Measurements from ENCODE around the gene SLAMF7.

SLAMF7 gene

DNA sequence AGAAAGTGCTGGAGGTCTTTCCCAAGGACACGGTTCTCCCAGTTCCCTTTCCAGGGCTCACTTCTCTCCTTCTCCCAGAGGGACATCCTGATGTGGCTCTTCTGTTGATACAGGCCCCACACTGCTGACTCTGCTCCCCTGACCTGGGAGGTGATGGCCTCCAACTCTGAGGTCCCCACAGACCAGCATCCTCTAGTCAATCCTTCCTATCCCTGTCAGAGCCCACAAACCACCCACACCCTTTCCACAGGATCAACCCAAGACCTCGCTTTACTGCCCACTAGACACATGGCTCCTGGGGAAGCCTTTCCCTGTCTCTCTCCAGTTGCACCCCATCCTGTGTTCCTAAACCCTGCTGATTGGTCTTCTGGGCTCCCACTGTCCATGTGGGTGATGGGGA is 11.6 kb downstream of the SLAMF7 start:
- no peak for DNase-seq (ENCODE audit: low read depth)
- TF ChIP-seq CTCF (conservative IDR thresholded peaks at IDR 0.05; ENCODE audit: low read depth, low read length) = no peak
- no peak overlapping the region for H3K4me3 ChIP-seq (ENCODE audit: low read length)

DNA sequence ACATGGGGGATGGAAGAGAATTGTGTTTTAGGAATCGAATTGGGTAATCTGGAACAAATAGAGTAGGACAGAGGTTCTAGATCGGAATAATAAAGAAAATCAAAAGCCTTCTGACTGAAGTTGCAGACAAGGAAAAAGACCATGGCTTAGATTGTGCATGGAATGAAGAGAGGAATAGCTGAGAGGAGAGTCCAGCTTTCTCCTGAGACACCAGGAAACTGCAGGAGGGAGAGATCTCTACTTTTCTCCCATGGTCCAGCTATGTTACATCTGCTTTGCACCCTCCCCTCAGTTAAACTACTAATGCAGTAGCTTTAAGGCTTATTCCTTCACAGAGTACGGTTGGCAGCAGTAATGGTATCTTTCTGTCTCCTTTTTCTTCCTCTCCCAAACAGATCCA is 13.4 kb downstream of the SLAMF7 start:
- DNase-seq (ENCODE audit: low read depth) = no peak
- no peak for TF ChIP-seq CTCF (conservative IDR thresholded peaks at IDR 0.05; ENCODE audit: low read depth, low read length)

GRCh38 chr1:160752924-160753323 is 13.9 kb downstream of the SLAMF7 start:
- DNase-seq (ENCODE audit: low read depth) = no peak
- no peak overlapping the region for H3K4me3 ChIP-seq (ENCODE audit: low read length)
- TF ChIP-seq CTCF (conservative IDR thresholded peaks at IDR 0.05; ENCODE audit: low read depth, low read length) = no peak

More for the DNA sequence above, 13.4 kb downstream of the SLAMF7 start:
- H3K4me3 ChIP-seq (ENCODE audit: low read length) = no peak overlapping the region

GRCh38 chr1:160753594-160753993 is 14.5 kb downstream of the SLAMF7 start:
- TF ChIP-seq CTCF (conservative IDR thresholded peaks at IDR 0.05; ENCODE audit: low read depth, low read length) = no peak
- no peak overlapping the region for H3K4me3 ChIP-seq (ENCODE audit: low read length)
- DNase-seq (ENCODE audit: low read depth) = no peak

DNA sequence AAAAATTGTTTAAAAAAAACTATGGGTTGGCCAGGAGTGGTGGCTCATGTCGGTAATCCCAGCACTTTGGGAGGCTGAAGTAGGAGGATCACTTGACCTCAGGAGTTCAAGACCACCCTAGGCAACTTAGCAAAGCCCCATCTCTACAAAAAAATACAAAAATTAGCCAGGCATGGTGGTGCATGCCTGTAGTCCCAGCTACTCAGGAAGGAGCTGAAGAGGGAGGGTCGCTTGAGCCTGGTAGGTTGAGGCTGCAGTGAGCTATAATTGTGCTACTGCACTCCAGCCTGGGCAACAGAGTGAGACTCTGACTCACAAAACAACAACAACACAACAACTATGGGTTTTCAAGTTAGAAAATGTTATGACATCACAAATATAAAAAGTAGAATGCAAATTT is 16.4 kb downstream of the SLAMF7 start:
- no peak for DNase-seq (ENCODE audit: low read depth)
- no peak for TF ChIP-seq CTCF (conservative IDR thresholded peaks at IDR 0.05; ENCODE audit: low read depth, low read length)
- H3K4me3 ChIP-seq (ENCODE audit: low read length) = no peak overlapping the region

DNA sequence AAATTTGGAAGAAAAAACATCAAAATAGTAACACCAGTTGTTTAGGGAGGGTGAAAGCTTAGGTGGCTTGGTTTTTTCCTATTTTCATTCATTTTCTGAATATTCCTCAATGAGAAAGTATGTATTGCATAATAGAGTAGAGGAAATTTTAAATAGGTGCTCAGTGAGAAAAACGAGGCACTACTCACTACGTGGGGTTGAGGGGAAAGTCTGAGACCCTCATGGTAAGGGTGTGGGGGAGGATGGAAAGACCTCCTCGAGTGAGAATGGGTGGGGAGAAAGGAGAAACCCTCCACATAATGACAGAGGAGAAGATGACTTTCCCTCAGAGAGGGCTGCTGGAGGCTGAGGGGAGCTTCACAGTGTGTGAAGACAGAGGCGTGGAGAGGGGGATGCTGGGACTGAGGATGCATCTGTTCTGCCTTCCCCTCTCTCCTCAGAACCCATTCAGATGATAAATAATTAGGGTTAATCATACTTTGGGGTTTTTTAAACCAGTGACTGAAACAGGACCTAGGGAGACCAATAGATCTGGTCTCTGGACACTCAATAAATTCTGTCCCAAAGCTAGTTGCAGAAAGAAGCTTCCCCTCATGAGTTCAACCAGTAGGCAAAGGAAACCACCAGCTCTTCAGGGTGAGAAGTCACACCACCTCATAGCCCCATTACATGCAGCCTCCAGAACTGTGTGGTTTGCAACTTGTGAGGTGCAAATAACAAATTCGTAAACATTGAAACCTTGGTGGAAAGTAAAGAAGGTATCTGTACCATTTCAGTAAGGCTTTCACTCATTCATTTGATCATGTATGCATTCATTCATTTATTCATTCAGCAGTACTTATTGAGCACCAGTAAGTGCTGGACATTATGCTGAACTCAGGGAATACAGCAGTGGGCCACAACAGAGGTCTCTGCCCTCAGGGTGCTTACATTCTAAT is 17.1 kb downstream of the SLAMF7 start:
- no peak overlapping the region for H3K4me3 ChIP-seq (ENCODE audit: low read length)
- DNase-seq (ENCODE audit: low read depth) = no peak
- TF ChIP-seq CTCF (conservative IDR thresholded peaks at IDR 0.05; ENCODE audit: low read depth, low read length) = no peak

- no peak for TF ChIP-seq CTCF (conservative IDR thresholded peaks at IDR 0.05; ENCODE audit: low read depth, low read length)
- no peak overlapping the region for H3K4me3 ChIP-seq (ENCODE audit: low read length)
- no peak for DNase-seq (ENCODE audit: low read depth)
These were observed 17.8 kb downstream of the SLAMF7 start for GRCh38 chr1:160756849-160757201.
